Testis (tissue), 2 donors: Measurements from ENCODE around the gene COL6A3.

Source experiments
- CTCF ChIP-seq, 3 experiments: fragments of 450-650 bp in 2 of 3; fragments of 200-600 bp in 1 of 3; sonication (generic) in 1 of 3; IDR thresholded peaks; one replicate each; pipeline ENCODE4 v1.5.1; 2016 to 2019; ENCODE audit warnings: antibody characterized with exemption in 3 of 3, mild to moderate bottlenecking in 2 of 3, moderate library complexity in 1 of 3
- POLR2A ChIP-seq: fragments of 450-650 bp; IDR thresholded peaks from one replicate; pipeline ENCODE4 v1.6.1; 2017; ENCODE audit warnings: antibody characterized with exemption, mild to moderate bottlenecking, moderate library complexity

- TF ChIP-seq CTCF (IDR thresholded peaks at IDR 0.05), result no peak
- TF ChIP-seq POLR2A, result no peak
These were observed 30.1 kb upstream of the COL6A3 start for GRCh38 chr2:237444071-237444470.
